HUES6 (cell line): Measurements from ENCODE around the gene MSI1.

ENCODE experiments used
- H3K27ac ChIP-seq: 2 replicates; pipeline ENCODE4 v1.7.0; 2013; ENCODE audit warnings: low read depth, mild to moderate bottlenecking, low read length, inconsistent platforms
- H3K27me3 ChIP-seq: 2 replicates; pipeline ENCODE4 v1.6.1; 2013; ENCODE audit warnings: low read length; ENCODE audit not compliant: control insufficient read depth, insufficient read depth
- H3K36me3 ChIP-seq: 2 replicates; pipeline ENCODE4 v1.6.1; 2013; ENCODE audit warnings: low read length; ENCODE audit not compliant: control insufficient read depth, insufficient read depth
- H3K4me1 ChIP-seq: 2 replicates; pipeline ENCODE4 v1.6.1; 2013; ENCODE audit warnings: low read length; ENCODE audit not compliant: control insufficient read depth, insufficient read depth
- H3K4me3 ChIP-seq: 2 replicates; pipeline ENCODE4 v1.5.1; 2013; ENCODE audit warnings: low read depth, low read length
- H3K9ac ChIP-seq: one replicate; pipeline ENCODE4 v1.6.1; 2013; ENCODE audit warnings: mild to moderate bottlenecking, low read length
- H3K9me3 ChIP-seq: 2 replicates; pipeline ENCODE4 v1.6.1; 2013; ENCODE audit warnings: low read depth, low read length; ENCODE audit not compliant: control insufficient read depth, insufficient read depth

MSI1 gene

DNA sequence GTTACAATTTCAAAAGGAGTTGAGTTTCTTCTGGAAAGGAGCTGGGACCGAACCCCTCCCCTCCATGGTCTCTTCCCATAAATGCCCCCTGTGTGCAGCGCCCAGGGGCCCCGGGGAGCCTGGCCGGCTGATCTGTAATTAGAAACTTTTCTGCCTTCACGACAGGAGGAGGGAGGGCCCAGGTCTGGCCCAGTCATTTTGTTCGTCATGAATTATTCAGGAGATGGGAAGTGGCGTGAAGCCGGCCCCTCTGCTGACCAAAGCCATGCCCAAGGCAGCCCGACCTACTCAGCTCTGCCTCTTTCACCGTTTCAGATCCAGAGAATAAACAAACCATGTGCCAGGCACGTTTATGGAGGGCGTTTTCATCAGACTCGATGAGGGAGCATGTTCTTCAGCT lies 33.3 kb upstream of the MSI1 start:
- Histone ChIP-seq H3K27ac (peak overlapping the region; percentile 64; the same call in 1 of the 2 replicates), H3K4me3 (0 out of 2 replicates have a peak overlapping the region, but pooled peaks have one; percentile 7), H3K9ac (no peak overlapping the region), H3K9me3 (no peaks in the 10 kb centered on the region), H3K27me3 (no peaks in the 10 kb centered on the region), H3K4me1 (peaks cover 11% of the 10 kb centered on the region), H3K36me3 (no peaks in the 10 kb centered on the region)

DNA sequence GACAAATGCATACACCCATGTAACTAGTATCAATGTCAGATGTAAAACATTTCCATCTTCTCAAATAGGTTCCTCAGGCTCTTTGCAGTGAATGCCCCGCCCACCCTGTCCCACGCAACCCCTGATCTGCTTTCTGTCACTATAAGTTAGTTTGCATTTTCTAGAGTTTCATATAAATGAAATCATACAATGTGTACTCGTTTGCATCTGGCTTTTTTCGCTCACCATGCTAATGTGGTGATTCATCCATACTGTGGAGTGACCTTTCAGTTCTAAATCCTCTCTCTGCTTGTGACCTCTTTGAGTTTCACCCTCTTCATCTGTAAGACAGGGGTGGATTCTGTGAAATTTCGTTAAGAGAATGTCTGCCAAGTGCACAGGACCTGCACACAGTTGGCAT lies 30.6 kb upstream of the MSI1 start:
- no peak overlapping the region for H3K4me3 ChIP-seq
- H3K27me3 ChIP-seq = no peaks in the 10 kb centered on the region
- no peak overlapping the region for H3K9ac ChIP-seq
- no peaks in the 10 kb centered on the region for H3K9me3 ChIP-seq
- peaks cover 16% of the 10 kb centered on the region for H3K4me1 ChIP-seq
- H3K36me3 ChIP-seq = no peaks in the 10 kb centered on the region
- H3K27ac ChIP-seq = no peak overlapping the region

DNA sequence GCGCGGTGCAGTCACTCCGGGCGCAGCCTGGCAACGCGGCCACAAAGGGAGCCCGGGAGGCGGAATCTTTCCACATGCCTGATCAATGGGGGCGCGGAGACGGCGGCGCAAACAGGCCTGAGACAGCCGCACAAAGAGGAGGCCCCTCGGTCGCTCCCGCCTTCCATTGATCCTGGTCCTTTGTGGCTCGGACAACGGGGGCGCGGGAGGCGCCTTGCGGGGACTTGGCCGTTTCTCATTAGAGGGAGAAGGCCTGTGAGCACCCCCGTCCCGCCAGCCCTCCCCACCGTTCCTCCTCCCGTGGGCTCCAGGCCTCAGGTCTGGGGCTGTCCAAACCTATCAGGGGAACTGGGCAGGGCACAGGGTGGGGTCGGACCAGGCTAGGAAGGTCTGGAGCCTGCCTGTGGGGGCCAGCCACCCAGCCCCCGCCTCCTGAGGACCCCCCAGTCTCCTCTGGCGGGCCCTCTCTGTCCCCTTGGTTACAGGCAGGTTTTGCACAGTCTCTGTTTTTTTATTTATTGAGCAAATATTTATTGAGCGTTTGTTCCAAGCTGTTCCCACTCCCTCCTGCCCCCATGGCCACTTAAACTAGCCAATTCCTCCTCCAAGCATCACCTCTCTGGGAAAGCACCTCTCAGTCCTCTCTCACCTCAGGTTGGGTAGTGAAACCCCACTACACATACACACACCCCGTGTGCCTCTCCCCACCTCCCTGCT lies 29.0 kb upstream of the MSI1 start:
- Histone ChIP-seq H3K9me3 (no peaks in the 10 kb centered on the region), H3K4me1 (peaks cover 25% of the 10 kb centered on the region), H3K27ac (no peak overlapping the region), H3K4me3 (no peak overlapping the region), H3K27me3 (no peaks in the 10 kb centered on the region), H3K36me3 (no peaks in the 10 kb centered on the region), H3K9ac (no peak overlapping the region)

DNA sequence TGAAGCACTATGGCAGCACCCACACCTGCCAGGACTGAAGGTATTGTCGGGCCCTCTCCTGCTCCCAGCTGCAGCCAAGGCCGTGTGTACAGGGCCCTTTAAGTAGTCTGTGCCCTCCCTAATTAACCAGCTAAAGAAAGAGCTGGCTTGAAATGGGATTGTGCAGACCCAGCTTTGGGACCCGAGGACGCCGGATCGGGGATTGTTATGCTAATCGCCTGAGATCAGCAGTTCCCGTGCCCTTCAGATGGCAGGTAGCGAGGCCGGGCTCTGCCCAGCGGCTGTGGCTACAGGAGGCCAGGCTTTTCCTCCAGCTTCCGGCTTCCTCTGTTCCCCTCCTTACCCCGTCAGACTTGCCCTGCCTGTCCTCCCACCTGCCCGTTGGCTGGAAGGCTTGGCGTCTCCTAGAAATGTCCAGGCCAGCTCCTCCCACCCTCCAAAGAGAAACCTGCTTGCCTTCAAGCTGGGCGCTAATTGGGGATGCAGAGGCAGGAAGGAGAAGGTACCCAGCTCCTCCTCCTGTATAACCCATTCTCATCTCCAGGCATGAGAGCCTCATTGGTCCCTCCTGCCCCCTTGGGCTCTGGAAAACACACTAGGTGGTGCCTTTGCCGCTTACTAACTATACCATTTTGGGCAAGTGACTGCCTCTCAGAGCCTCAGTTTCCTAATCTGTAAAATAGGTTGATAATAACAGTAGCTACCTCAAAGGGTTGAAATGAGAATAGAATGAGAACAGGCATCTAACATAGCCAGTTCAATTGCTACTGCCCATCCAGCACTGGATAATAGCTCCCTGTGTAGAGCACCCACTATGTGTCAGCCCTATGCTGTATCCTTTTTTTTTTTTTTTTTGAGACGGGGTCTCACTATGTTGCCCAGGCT lies 25.8 kb upstream of the MSI1 start:
- Histone ChIP-seq H3K9me3 (no peaks in the 10 kb centered on the region), H3K4me3 (0 out of 2 replicates have a peak overlapping the region, but pooled peaks have one; percentile 11), H3K27me3 (no peaks in the 10 kb centered on the region), H3K36me3 (no peaks in the 10 kb centered on the region), H3K27ac (no peak overlapping the region), H3K4me1 (peaks cover 17% of the 10 kb centered on the region), H3K9ac (peak overlapping the region; percentile 40)

DNA sequence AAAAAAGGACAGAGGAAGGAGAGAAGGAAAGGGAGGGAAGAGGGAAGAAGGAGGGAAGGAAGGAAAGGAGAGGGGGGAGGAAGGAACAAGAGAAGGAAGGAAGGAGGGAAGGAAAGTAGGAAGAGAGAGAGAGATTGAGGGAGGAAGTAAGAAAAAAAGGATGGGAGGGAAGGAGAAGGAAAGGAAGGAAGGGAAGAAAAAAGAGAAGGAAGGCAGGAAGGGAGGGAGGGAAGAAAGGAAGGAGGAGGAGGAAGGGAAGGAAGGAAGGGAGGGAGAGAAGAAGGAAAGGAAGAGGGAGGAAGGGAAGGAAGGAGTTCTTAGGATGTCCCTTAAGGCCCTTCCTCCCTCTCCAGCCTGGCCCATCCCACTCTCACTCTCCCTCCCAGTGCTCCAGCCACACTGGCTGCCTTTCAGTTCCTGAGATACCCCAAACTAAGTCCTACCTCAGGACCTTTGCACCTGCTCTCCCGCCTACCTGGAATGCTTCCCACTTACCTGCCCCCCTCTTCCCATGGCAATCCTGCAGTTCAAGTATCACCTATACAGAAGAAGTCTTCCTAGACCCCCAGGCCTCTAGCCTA lies 21.7 kb upstream of the MSI1 start:
- no peaks in the 10 kb centered on the region for H3K9me3 ChIP-seq

DNA sequence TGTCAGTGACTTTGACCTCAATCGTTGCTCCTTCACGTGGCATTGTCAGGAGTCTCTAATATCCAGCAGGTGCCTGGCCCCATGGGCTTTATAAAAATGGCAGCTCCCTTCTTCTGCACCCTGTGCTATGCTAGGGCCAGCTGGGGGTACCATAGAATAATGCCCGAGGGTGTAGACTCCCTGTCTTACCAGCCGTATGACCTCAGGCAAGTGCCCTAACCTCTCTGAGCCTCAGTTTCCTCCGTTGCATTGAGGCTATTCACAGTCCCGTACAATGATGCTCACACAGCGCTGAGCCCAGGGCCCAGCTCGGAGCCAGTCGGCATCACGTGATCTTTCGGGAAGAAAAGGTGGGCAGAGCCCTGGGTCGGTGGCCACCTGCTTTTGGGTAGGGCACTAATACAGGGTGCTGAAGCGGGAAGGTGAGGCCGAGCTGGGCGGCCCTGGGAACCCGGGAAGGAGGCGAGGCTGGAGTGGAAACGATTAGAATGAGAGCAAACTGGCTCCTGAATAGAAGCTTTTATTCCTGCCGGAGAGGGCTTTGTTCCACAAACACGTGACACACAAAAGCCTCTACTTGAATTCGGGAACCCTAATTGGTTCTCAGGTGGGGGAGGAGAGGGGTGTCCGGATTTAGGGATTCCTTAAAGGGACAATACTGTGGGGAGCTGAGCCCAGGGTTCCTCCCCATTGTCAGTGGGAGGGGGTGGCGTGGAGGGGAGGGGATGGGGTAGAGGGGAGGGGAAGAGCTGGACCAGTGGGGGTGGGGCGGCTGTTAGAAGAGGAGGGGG lies 19.9 kb upstream of the MSI1 start:
- peak overlapping the region; percentile 49; the same call in 1 of the 2 replicates for H3K27ac ChIP-seq
- H3K9me3 ChIP-seq = no peaks in the 10 kb centered on the region
- H3K36me3 ChIP-seq = no peaks in the 10 kb centered on the region
- peaks cover 16% of the 10 kb centered on the region for H3K4me1 ChIP-seq
- peak overlapping the region; percentile 52 for H3K9ac ChIP-seq
- H3K4me3 ChIP-seq = peak overlapping the region; percentile 61
- peaks cover 5% of the 10 kb centered on the region; the same call in 1 of the 2 replicates for H3K27me3 ChIP-seq

More for the DNA sequence above, 21.7 kb upstream of the MSI1 start:
- no peak overlapping the region for H3K4me3 ChIP-seq
- peaks cover 27% of the 10 kb centered on the region for H3K4me1 ChIP-seq
- no peak overlapping the region for H3K27ac ChIP-seq
- no peaks in the 10 kb centered on the region for H3K36me3 ChIP-seq
- peaks cover 5% of the 10 kb centered on the region; the same call in 1 of the 2 replicates for H3K27me3 ChIP-seq
- no peak overlapping the region for H3K9ac ChIP-seq

DNA sequence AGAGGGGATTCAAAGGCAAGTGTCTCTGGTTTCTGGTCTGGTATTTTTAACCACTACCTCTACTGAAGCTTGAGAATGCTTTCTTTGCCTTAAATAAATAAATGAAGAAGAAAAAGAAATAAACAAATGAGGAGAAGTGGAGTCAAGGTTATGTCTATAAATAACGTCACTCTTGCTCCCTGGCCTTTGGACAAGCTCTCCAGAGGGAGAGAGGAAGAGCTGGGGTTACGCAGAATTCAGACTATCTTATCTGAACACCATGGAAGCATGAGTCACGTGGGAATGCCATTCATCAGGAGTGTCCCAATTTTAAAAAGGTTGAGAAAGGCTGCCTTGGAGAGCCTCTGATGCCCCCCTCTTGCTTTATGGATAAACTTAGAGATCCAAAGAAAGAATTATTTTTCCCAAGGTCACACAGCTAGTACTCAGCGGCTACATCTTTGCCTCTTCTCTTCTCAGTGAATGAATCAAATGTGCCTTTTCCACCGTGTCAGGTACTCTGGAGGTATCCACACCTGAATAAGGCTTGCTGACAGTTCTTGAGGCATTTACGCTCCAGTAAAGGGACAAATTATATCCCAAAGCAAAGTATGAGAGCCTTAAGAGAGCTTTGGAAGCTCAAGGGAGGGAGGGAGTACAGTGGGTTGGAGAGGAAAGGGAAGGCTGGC lies 12.9 kb upstream of the MSI1 start:
- Histone ChIP-seq H3K27ac (no peak overlapping the region), H3K9ac (no peak overlapping the region), H3K4me3 (no peak overlapping the region), H3K27me3 (no peaks in the 10 kb centered on the region), H3K36me3 (no peaks in the 10 kb centered on the region), H3K9me3 (no peaks in the 10 kb centered on the region), H3K4me1 (0 out of 2 replicates have a peak, but pooled peaks cover 3% of the 10 kb centered on the region)

DNA sequence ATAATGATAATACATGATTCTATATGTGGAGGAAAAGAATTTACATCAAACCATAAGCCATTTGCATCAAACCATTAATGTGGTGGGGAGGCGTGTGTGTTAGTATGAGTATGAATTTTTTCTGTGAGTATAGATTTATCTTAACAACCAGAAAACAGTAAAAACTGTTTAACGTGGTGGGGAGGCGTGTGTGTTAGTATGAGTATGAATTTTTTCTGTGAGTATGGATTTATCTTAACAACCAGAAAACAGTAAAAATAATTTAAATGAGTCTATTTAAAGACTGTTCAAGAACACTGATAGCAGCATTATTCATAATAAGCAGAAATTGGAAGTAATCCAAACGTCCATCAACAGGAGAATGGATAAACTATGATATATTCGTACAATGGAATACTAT lies 9.1 kb upstream of the MSI1 start:
- Histone ChIP-seq H3K27ac (no peak overlapping the region), H3K4me3 (no peak overlapping the region), H3K9me3 (no peaks in the 10 kb centered on the region), H3K36me3 (no peaks in the 10 kb centered on the region), H3K27me3 (no peaks in the 10 kb centered on the region), H3K9ac (no peak overlapping the region), H3K4me1 (peaks cover 16% of the 10 kb centered on the region)

DNA sequence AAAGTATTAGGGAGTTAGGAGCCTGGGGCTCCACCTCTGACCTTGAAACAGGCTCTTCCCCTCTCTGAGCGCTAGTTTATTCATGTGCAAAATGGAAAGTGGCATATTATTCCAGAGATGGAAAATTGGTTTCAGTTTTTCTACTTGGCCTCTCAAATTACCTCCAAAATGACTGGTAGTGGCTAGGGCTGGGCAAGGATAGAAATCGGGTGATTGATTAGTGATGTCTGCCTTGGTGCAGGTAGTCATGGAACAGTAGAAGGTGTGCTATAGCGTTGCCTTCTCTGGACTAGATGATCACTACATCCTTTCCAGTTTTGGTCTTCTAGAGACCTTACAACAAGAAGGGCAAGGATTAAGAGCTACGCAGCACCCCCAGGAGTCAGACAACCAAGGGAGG lies 8.6 kb upstream of the MSI1 start:
- H3K9ac ChIP-seq = no peak overlapping the region
- H3K4me3 ChIP-seq = no peak overlapping the region
- H3K9me3 ChIP-seq = no peaks in the 10 kb centered on the region
- no peaks in the 10 kb centered on the region for H3K36me3 ChIP-seq
- peaks cover 16% of the 10 kb centered on the region for H3K4me1 ChIP-seq
- H3K27me3 ChIP-seq = no peaks in the 10 kb centered on the region
- no peak overlapping the region for H3K27ac ChIP-seq

DNA sequence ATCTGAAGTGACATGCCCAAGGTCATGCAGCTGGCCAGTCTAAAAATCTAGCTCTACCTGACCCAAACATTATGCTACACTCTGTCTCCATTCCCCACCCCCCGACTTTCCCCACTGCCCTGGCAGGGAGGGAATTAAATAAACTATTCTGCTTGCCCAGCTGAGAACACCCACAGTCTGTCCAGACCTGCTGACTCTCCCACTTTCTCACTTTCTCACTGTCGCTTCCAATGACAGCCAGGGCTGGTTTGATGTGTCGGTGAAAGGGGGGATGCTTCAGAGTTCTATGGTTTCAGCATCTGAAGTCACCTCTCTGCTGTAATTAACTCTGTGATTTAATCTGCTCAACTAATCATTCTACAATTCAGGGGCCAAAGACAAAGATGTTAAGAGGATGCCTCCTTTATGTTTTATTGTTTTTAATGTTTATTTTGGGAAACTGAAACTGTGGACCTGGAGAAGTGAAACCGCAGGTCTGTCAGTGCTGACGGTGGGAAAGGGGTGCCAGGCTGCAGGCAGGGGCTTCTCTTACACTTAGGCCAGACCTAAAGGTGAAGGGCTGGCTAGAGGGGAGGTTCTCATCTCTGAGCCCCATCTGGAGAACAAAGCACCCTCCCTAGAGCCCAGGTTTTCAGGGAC lies 8.1 kb upstream of the MSI1 start:
- H3K27me3 ChIP-seq = no peaks in the 10 kb centered on the region; the same call in 1 of the 2 replicates
- H3K36me3 ChIP-seq = no peaks in the 10 kb centered on the region
- no peak overlapping the region for H3K9ac ChIP-seq
- no peak overlapping the region for H3K4me3 ChIP-seq
- no peak overlapping the region for H3K27ac ChIP-seq
- H3K9me3 ChIP-seq = no peaks in the 10 kb centered on the region
- H3K4me1 ChIP-seq = peaks cover 16% of the 10 kb centered on the region
